GM12875 (cell line): ENCODE data around the gene IGSF10.

Source experiments
- H3K4me3 ChIP-seq: one replicate; pipeline ENCODE4 v1.5.1; 2011; ENCODE audit warnings: low read depth, low read length, control low read depth
- CTCF ChIP-seq: IDR thresholded peaks from 2 replicates; pipeline ENCODE4 v1.5.1; 2011; ENCODE audit warnings: low read depth, mild to moderate bottlenecking, control low read depth, inconsistent platforms, low read length, moderate library complexity, borderline replicate concordance; ENCODE audit not compliant: insufficient read depth

Gene IGSF10

GRCh38 chr3:151460228-151460627, 633 bp downstream of the IGSF10 start:
- no peak for TF ChIP-seq CTCF
- H3K4me3 ChIP-seq, result no peak overlapping the region

GRCh38 chr3:151459358-151459757, 1.5 kb downstream of the IGSF10 start:
- H3K4me3 ChIP-seq, result no peak overlapping the region
- TF ChIP-seq CTCF, result no peak

- no peak overlapping the region for H3K4me3 ChIP-seq
- TF ChIP-seq CTCF, result no peak
Observed at GRCh38 chr3:151456065-151456464, 4.8 kb downstream of the IGSF10 start.

GRCh38 chr3:151452841-151453240, 8.0 kb downstream of the IGSF10 start:
- H3K4me3 ChIP-seq, result no peak overlapping the region
- no peak for TF ChIP-seq CTCF

GRCh38 chr3:151452368-151452767, 8.5 kb downstream of the IGSF10 start:
- TF ChIP-seq CTCF, result no peak
- H3K4me3 ChIP-seq, result no peak overlapping the region

- no peak for TF ChIP-seq CTCF
- H3K4me3 ChIP-seq, result no peak overlapping the region
Observed at GRCh38 chr3:151446002-151446340, 14.9 kb downstream of the IGSF10 start.

- no peak for TF ChIP-seq CTCF
- no peak overlapping the region for H3K4me3 ChIP-seq
Observed at GRCh38 chr3:151445273-151446001, 15.4 kb downstream of the IGSF10 start.
